GM19043 (cell line): ENCODE results near the gene TOB1.

Experiments
- ATAC-seq: cut with Tn5 transposase; IDR thresholded peaks from one replicate; pipeline ENCODE4 v1.9.1; 2021; ENCODE audit warnings: low read depth; ENCODE audit not compliant: unreplicated experiment

TOB1 gene

DNA sequence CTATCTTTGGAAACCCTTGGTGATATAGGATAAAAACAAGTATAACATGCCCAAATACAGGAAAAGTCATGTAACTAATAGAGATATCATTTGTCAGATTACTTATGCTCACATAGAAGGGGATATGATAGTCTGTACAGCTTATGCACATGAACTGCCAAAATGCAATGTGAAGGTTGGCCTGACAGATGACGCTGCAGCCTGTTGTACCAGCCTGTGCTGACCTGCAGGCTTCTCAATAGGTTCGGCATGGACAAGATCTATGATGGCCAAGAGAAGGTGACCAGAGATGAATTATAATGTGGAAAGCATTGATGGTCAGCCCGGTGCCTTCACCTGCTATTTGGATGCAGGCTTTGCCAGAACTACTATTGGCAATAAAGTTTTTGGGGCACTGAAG lies 18.1 kb downstream of the TOB1 start:
- ATAC-seq = no peak

DNA sequence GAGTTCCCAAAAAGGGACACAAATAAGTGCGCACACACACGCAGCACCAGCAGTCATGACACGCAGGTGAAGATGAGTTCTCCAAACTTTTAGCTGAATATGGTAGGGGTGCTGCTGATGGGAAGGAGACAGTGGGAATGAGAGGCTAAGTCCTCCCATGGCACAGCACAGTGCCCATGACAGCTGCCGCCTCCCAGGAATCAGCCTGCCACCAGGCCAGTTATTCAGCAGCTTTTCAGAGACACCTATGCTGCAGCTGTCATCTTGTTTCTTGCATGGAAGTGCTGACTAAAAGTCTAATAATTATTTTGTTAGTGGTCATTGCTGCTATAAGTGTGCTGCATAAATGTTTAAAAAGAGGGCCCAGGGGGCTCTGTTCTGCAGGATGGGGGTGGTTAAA lies 18.6 kb downstream of the TOB1 start:
- no peak for ATAC-seq

GRCh38 chr17:50845240-50846147 lies 20.7 kb downstream of the TOB1 start:
- ATAC-seq = no peak

DNA sequence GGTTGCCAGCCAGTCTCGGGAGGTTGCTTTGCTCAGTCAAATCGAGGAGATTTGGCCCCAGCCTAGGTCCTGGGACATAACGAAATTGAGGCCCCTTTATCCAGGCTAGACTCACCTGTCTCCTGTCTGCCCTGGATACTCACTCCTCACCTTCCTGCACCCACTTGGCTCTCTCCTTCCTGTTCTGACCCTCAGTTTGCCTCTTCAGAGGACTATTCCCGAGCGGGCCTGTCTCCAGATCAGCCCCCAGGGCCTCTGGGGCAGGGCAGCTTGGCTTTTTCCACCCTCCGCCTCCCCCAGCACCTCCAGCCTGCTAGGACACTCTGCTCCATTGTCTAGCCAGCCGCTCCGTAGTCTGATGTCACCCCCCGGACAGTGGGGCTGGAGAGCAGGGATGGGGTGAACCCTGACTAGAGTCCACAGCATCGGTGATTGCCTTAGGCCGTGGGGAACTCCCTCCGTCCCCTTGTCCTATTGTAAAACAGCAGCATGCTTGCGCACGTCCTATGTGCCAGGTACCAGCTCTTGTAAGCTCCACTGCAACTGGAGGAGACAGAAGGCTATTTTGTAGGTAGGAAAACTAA lies 21.9 kb downstream of the TOB1 start:
- ATAC-seq = no peak

- no peak for ATAC-seq
Observed at GRCh38 chr17:50843150-50843905, 22.8 kb downstream of the TOB1 start.

DNA sequence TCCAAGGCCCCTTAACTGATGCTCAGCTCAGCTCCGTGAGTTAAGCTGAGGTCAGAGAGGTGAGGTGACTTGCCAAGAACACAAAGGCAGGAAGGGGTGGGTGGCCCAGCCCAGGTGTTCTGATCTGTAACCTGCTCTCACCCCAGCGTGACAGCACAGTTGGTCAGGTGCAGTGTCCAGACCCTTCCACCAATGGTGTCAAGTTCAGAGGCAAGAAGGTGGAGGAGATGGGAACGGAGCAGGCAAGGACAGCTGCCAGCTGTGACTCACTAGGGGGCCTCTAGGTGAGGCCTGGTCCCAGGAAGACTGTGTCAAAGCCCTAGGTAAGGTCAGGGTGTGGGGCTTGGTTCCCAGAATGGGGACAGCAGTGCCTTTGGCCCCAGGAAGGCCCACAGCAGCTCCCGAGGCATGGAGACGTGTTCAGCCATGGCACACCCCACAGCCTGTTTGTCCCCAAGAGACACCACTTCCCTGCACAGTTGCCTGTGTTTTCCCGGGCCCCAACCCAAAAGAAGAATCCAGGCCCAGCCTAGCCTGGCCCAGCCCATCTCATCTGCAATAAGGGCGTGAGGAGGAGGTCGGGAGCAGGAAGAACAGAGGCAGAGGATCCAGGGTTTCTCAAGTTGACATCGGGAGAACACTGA lies 23.5 kb downstream of the TOB1 start:
- ATAC-seq = no peak

GRCh38 chr17:50841949-50842354 lies 24.2 kb downstream of the TOB1 start:
- ATAC-seq = no peak

DNA sequence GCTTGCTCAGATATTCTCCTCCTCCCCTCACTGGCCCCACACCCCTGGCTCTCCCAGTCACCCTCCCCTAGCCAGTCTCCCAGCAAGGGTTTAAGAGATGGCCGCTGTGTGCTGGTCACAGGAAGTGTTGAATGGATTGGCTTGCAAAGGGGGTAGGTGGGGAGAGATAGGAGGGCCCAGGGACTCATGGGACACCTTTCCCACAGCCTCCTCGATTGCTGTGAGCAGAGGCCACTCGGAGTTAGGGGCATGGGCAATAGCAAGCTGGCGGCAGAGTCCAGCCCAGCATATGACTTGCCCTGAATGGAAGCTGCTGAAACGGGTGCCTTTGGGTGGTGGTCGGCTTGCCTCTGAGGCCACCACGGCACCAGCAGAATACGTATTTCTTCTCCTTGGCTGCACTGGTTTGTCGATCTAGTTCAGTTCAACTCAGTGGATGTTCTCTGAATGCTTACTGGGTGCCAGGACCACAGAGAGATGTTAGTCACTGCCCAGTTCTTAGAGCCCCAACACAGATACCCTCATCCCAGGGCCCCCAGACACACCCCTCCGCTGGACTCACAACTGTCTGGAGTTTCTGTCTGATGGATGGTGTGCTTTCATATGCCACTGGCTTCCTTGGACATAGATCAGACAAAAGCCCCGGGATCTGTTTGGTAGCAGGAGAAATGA lies 24.7 kb downstream of the TOB1 start:
- ATAC-seq = no peak

- no peak for ATAC-seq
Observed at GRCh38 chr17:50840311-50840851, 25.8 kb downstream of the TOB1 start.

DNA sequence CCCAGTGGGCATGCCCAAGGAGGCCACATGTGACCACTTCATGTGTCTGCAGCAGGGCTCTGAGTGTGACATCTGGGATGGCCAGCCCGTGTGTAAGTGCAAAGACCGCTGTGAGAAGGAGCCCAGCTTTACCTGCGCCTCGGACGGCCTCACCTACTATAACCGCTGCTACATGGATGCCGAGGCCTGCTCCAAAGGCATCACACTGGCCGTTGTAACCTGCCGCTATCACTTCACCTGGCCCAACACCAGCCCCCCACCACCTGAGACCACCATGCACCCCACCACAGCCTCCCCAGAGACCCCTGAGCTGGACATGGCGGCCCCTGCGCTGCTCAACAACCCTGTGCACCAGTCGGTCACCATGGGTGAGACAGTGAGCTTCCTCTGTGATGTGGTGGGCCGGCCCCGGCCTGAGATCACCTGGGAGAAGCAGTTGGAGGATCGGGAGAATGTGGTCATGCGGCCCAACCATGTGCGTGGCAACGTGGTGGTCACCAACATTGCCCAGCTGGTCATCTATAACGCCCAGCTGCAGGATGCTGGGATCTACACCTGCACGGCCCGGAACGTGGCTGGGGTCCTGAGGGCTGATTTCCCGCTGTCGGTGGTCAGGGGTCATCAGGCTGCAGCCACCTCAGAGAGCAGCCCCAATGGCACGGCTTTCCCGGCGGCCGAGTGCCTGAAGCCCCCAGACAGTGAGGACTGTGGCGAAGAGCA lies 26.4 kb downstream of the TOB1 start:
- no peak for ATAC-seq

GRCh38 chr17:50837980-50838954 lies 27.9 kb downstream of the TOB1 start:
- ATAC-seq = no peak

DNA sequence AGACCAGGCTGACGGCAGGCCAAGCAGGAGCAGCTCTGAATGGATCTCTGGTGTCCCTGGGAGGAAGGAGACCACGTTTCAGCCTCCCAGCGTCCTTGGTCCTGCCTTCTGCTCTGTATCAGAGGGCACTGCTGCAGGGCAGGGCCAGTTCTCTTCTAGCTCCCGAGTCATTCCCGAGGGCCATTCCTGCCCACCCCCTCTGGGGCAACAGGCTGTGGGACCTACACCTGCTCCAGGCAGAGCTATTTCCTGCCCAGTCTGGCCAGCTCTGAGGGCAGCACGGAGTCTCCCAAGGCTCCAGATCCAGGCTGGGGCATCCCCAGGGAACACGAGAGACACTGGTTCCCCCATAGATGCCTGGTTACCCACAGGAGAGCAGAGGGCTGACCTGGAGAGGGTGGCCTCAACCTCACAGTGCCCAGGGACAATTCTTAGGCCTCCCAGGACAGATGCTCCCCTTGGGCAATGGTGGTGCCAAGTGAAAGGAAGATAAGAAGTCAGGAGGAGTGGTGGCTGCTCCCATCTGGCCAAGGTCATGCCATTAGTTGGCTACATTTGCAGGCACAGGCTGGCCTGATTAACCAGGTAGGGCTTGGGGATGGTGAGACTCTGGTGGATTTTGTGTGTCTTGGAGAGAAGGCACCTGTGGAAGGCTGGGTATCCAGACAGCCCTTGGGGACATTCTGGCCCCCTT lies 28.7 kb downstream of the TOB1 start:
- no peak for ATAC-seq

GRCh38 chr17:50836826-50837225 lies 29.3 kb downstream of the TOB1 start:
- ATAC-seq = no peak

DNA sequence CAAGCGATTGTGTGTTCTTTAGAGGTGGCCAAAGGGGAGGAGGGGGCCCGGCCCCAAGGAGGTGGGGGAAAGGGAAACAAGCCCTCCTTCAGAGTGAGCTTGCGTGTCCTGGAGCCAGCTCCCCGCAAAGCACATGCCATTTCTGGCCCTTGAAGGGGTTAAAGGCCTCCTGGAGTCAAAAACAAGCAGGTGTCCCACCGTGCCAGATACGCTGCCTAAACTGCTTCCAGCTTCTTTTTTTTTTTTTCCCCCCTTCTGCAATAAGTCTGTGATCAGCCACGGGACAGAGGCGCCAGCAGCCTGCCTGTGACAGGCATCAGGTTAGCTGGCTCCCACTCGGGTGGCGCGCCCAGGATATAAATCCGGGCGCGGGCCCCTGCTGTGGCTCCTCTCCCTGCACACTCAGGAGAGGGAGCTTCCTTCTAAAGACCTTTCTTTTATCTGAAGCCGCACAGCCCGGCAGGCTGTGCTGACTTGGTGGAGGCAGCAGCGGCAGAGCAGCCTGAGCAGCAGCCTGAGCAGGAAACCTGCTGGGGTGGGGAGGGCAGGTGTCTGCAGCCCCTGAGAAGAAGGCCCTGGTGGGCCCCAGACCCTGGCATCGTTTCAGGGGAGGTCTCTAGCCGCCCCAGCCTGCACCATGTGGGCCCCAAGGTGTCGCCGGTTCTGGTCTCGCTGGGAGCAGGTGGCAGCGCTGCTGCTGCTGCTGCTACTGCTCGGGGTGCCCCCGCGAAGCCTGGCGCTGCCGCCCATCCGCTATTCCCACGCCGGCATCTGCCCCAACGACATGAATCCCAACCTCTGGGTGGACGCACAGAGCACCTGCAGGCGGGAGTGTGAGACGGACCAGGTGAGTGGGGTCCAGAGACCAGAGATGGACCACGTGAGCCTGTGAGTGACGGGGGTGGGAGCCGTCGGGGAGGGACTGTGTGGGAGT lies 30.6 kb downstream of the TOB1 start, which contains the start of gene WFIKKN2:
Gene WFIKKN2, plus strand, starts transcription at position 286 of the 934 bp plus-strand sequence. Its CDS starts 352 bp downstream, at position 638.
- no peak for ATAC-seq

DNA sequence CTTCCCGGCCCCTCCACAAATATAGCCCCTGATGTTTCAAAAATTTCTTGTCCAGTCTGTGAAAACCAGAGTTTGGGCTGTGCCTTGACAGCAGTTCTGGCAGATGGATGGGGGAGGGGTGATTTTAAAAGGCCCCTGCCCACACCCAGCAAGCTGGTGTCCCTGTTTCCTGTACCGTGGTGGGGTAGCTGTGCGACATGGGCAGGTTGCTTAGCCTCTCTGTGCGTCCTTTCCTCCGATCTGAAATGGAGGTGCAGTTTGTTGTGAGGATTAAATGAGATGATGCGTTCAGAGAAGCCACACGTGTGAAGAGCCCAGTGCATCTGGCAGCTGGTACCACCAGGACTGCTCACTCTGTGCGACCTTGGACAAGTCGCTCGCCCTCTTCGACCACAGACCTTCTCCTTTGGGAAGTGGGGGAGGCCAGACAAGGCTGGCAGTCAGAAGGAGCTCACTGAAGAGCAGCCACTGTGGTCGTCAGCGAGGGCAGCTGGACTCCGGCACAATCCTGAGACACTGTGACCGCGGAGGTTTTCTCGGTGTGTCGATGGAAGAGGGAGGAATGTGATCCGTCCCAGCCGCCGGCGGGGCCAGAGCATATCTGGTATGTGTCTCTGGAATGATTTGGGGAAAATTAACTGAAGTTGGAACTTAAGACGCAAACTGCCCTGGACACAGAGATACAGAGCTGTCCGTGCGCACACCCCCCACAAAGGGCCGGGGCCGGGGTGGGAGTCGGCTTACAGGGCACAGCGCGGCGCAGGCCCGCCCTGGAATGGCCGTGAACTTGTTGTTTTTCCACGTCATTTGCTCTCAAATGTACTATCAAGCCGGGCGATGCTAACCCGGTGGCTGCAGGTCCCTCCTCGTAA lies 31.5 kb downstream of the TOB1 start:
- ATAC-seq = no peak
